SK-N-MC (cell line): Measurements from ENCODE around the gene NPR2.

Experiments
- FOXP2 ChIP-seq: optimal IDR thresholded peaks from 2 replicates; pipeline ENCODE3; 2011; ENCODE audit warnings: mild to moderate bottlenecking, moderate library complexity; ENCODE audit not compliant: insufficient read depth; ENCODE audit errors: extremely low read length, control extremely low read depth
- POLR2AphosphoS5 ChIP-seq: IDR thresholded peaks from 2 replicates; pipeline ENCODE4 v1.6.1; 2012; ENCODE audit warnings: mild to moderate bottlenecking, low read depth, low read length, borderline replicate concordance

DNA sequence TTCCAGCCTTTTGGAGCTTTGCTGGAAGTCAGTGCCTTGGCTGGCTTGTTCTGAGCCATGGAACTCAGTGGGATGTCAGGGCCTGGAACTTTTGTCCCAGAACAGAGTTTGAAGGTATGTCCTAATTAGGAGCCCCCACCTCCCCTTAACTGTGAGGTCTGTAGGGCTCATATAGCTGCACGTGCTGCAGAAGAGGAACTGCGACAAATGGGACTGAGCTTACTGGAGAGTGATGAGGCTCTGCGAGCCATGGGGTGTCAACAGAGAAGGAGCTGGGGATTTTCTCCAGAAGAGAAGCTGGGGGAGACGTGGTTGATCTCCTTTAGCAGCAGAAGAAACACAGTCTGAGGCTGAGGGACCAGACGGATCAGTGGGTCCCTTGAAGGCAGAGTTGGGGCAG lies 48.5 kb downstream of the NPR2 start:
- TF ChIP-seq POLR2AphosphoS5 (no peak), FOXP2 (no peak)
